ENCODE measurements around the gene AP1G2. TPM values are rescaled to one million over a fixed set of nuclear protein-coding genes. Genes with fewer than 3 reads are reported as not detected.

Gene AP1G2
- polyA plus RNA-seq, 2 of the 4 experiments (the other 2 are of a cell fraction), result 80.6 to 83.7 TPM

DNA sequence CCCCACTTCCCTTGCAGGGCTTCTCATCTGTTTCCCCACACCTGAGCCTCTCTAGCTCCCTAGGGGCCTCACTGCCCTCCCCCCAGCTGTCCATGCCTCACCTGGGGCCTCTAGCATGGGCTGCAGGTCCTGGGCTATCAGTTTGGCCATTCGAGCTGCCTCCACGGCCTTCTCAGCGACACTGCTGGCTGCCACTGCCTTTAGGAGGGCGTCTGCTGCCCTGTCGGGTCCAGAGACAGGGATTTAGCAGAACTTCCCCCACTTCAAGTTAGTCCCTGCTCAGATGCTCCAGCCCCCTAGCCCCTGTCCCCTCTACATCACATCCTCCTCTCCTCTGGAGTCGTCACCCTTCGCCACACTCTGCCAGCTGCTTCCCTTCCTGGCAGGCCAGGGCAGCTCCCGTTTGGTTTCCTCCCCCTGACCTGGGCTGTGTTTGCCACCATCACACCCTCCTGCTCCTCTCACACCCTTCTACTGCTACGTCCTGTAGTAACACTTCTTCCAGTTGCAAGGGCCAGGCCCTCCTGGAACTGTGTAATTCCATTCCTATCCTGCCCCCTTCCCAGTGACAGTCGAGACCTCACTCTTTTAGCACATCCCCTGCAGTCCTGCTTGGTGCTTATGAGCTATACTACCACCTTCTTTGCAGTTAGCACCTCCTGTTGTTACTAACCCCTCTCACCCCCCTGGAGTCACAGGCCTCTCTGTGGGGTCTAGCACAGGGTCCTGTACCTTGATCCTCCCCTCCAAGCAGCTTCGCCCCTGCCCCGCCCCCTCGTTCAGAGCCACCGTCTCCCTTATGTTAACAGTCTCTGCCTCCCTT, 4.3 kb upstream of the AP1G2 start:
- Histone ChIP-seq H3K4me1 (peaks cover 14% of the 10 kb centered on the region), H3K4me2 (no peak overlapping the region), H3K27ac (no peak overlapping the region), H3K9me3 (no peaks in the 10 kb centered on the region), H3K4me3 (no peak overlapping the region)
- DNase-seq (ENCODE audit: low read depth in 1 of 2, low spot score in 1 of 2) (no peak), FAIRE-seq (no peak), ATAC-seq (no peak)
- ChIA-PET POLR2A (no interaction called here), CTCF (interaction anchor here (0.9 to 19.0 kb wide), 6 partner anchors 10 to 357 kb away, joined by 3 to 553 read pairs (median 4); partner anchors contain the start of gene NGDN)
- TF ChIP-seq FOSB (CRISPR knock-in tag; IDR thresholded peaks at IDR 0.05), result no peak
- TF ChIP-seq ZC3H11A (IDR thresholded peaks at IDR 0.05), result no peak
- no peak for TF ChIP-seq JUN (IDR thresholded peaks at IDR 0.05)
- no peak for TF ChIP-seq SMC3 (IDR thresholded peaks at IDR 0.05)
- no peak for TF ChIP-seq CHD2 (IDR thresholded peaks at IDR 0.05; ENCODE audit: low read length, partially characterized antibody)
- TF ChIP-seq, protein P1, sequence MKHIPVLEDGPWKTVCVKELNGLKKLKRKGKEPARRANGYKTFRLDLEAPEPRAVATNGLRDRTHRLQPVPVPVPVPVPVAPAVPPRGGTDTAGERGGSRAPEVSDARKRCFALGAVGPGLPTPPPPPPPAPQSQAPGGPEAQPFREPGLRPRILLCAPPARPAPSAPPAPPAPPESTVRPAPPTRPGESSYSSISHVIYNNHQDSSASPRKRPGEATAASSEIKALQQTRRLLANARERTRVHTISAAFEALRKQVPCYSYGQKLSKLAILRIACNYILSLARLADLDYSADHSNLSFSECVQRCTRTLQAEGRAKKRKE (CRISPR knock-in tag; IDR thresholded peaks at IDR 0.05; ENCODE audit: low read depth), result no peak
- TF ChIP-seq HOXA7 (CRISPR knock-in tag; IDR thresholded peaks at IDR 0.05), result no peak
- no peak for TF ChIP-seq HEYL (CRISPR knock-in tag; IDR thresholded peaks at IDR 0.05)
- no peak for TF ChIP-seq SREBF2 (IDR thresholded peaks at IDR 0.05)
- no peak for TF ChIP-seq CBX8 (IDR thresholded peaks at IDR 0.05)
- no peak for TF ChIP-seq CEBPB (IDR thresholded peaks at IDR 0.05)
- no peak for TF ChIP-seq TP53 (CRISPR knock-in tag; IDR thresholded peaks at IDR 0.05)
- WGBS (ENCODE audit: missing lambda C conversion rate), result 64% methylated on average over 14 of the region's 14 CpGs

DNA sequence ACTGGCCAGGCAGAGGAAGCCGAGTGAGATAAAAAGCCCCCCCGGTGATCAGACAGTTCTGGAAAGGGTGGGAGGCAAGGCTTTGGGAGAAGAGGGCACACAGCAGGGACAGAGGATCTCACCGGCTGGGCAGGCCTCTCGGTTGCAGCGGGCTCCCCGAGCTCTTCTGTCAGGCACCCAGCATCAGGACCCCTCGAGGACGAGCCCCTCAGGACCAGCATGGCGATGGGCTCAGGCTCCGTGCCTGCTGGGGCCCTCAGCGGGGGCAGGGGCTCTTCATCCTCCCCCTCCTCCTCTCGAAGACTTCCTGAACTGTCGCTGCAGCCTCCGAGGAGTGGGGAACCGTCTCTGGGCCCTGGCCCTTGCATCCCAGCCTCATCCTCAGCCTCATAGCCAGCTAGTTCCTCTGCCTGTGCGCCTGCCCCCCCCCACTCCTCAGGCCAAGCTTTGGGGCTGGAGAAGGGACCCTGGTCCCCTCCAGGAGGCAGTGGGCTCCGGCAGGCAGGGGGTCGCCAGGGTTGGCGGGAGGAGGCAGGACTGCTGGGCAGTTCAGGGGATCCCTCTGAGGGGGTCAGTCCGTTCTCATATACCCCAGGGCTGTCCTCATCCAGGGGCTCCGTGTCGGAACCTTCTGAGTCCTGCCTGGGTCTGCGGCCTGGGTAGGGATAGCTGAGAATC, 3.4 kb upstream of the AP1G2 start:
- H3K4me3 ChIP-seq, result no peak overlapping the region
- CTCF ChIA-PET, result interaction anchor here (0.9 to 19.0 kb wide), 6 partner anchors 11 to 94 kb away, joined by 3 to 553 read pairs (median 8); partner anchors contain the start of gene NGDN

DNA sequence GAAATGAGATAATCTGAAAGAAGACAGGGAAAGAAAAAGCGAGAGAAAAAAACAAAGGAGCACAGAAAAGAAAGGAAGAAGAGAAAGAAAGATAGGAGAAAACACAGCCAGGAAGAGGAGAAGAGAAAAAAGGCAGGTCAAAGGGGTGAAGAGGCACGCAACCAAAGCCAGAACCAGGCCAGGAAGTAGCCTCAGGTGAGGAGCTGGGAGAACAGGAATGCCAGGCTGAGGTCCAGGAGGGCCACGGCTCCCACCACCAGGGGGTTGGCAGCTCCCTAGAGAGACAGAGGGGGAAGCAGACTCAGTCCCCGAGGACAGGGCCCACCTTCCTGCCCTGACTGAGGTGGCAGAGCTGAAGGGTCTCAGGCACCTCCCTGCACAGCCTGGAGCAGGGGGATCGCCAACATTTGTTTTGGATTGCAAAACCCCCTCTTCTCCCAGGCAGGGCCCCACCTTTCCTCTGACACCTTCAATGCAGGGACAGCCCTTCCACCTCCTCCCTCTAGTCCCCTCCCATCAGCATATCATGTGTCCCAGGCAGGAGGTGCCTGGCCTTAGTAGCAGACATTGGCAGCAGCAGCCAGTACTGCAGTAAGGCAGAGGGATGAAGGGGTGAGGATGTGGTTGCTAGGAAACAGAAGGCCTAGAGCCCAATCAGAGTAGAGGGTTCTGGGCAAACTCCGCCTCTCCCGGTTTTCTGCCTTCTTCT, 2.0 kb upstream of the AP1G2 start:
- no peaks in the 10 kb centered on the region for H3K9me3 ChIP-seq
- H3K4me3 ChIP-seq, result no peak overlapping the region
- ChIA-PET POLR2A (no interaction called here), CTCF (interaction anchor here (0.6 to 19.0 kb wide), 5 partner anchors 9 to 368 kb away, joined by 3 to 553 read pairs (median 4); partner anchors contain the start of genes JPH4 and NGDN)
- DNase-seq (ENCODE audit: low read depth in 1 of 2, low spot score in 1 of 2) (peak in 1 of 2 experiments; percentile 52), FAIRE-seq (no peak), ATAC-seq (peak; percentile 15; a peak in 5 of 6 replicates)
- 75% methylated on average over 7 of the region's 7 CpGs for WGBS (ENCODE audit: missing lambda C conversion rate)
- no peak overlapping the region for H3K4me2 ChIP-seq
- peak overlapping the region in 1 of 2 experiments; percentile 53; a peak in 2 of 6 replicates for H3K27ac ChIP-seq
- H3K4me1 ChIP-seq, result peaks cover 20% of the 10 kb centered on the region
- TF ChIP-seq PHF8 (IDR thresholded peaks at IDR 0.05; ENCODE audit: borderline replicate concordance, low read depth) (no peak), HOXA7 (CRISPR knock-in tag; IDR thresholded peaks at IDR 0.05) (no peak), FOXS1 (CRISPR knock-in tag; IDR thresholded peaks at IDR 0.05) (no peak), EHMT2 (IDR thresholded peaks at IDR 0.05; ENCODE audit: low read depth) (no peak), HEYL (CRISPR knock-in tag; IDR thresholded peaks at IDR 0.05) (no peak)
- TF ChIP-seq, protein P2, sequence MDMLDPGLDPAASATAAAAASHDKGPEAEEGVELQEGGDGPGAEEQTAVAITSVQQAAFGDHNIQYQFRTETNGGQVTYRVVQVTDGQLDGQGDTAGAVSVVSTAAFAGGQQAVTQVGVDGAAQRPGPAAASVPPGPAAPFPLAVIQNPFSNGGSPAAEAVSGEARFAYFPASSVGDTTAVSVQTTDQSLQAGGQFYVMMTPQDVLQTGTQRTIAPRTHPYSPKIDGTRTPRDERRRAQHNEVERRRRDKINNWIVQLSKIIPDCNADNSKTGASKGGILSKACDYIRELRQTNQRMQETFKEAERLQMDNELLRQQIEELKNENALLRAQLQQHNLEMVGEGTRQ (IDR thresholded peaks at IDR 0.05), result no peak

More for the DNA sequence above, 3.4 kb upstream of the AP1G2 start:
- Histone ChIP-seq H3K27ac (no peak overlapping the region), H3K4me2 (no peak overlapping the region), H3K4me1 (peaks cover 20% of the 10 kb centered on the region), H3K9me3 (no peaks in the 10 kb centered on the region)
- DNase-seq (ENCODE audit: low read depth in 1 of 2, low spot score in 1 of 2), result no peak
- 80% methylated on average over 17 of the region's 23 CpGs for WGBS (ENCODE audit: missing lambda C conversion rate)
- POLR2A ChIA-PET, result no interaction called here
- no peak for FAIRE-seq
- ATAC-seq, result no peak
- TF ChIP-seq POLR2AphosphoS2 (conservative IDR thresholded peaks at IDR 0.05; ENCODE audit: low read length) (no peak), RCOR1 (IDR thresholded peaks at IDR 0.05; ENCODE audit: low read depth, low read length) (no peak), TP53 (CRISPR knock-in tag; IDR thresholded peaks at IDR 0.05) (no peak), NFE2L2 (conservative IDR thresholded peaks at IDR 0.05; ENCODE audit: low read length) (no peak), ZNF302 (CRISPR knock-in tag; IDR thresholded peaks at IDR 0.05) (no peak)

All from A549 (cell line).